Thyroid gland (tissue), 4 donors: Measurements from ENCODE around the gene OVAAL. TPM values are rescaled to one million over a fixed set of nuclear protein-coding genes. Genes with fewer than 3 reads are reported as not detected.

Experiments used
- DNase-seq, 2 donors: peaks; one replicate each; pipeline ENCODE4 v3.0.0-alpha.2; 2019
- H3K27ac ChIP-seq, 3 donors: fragments of 200-600 bp; sonication (generic); 1 replicate in 2 of 3; 2 replicates in 1 of 3; pipeline ENCODE4 v1.5.1; 2016 to 2019; ENCODE audit warnings: mild to moderate bottlenecking in 1 of 3, moderate library complexity in 1 of 3
- H3K27me3 ChIP-seq: fragments of 200-600 bp; sonication (generic); one replicate; pipeline ENCODE4 v1.5.1; 2019
- H3K36me3 ChIP-seq, 2 donors: fragments of 200-600 bp; sonication (generic); one replicate each; pipeline ENCODE4 v1.5.1; 2016 to 2019
- H3K4me1 ChIP-seq, 2 donors: fragments of 200-600 bp; sonication (generic); one replicate each; pipeline ENCODE4 v1.5.1; 2017 to 2019
- H3K4me3 ChIP-seq, 3 donors: fragments of 200-600 bp; sonication (generic); replicated peaks in 1 of 3; 1 replicate in 2 of 3; 2 replicates in 1 of 3; pipeline ENCODE4 v1.5.1; 2016; ENCODE audit warnings: mild to moderate bottlenecking in 1 of 3
- H3K9me3 ChIP-seq: fragments of 200-600 bp; sonication (generic); one replicate; pipeline ENCODE4 v1.5.1; 2017
- CTCF ChIP-seq, 6 experiments: fragments of 200-600 bp in 3 of 6; fragments of 450-650 bp in 3 of 6; sonication (generic) in 3 of 6; IDR thresholded peaks; one replicate each; pipeline ENCODE4 v1.5.1; 2016 to 2019; ENCODE audit warnings: antibody characterized with exemption in 6 of 6, mild to moderate bottlenecking in 2 of 6, inconsistent platforms in 1 of 6, moderate library complexity in 1 of 6
- POLR2A ChIP-seq, 2 donors: fragments of 450-650 bp; IDR thresholded peaks; one replicate each; pipeline ENCODE4 v1.6.1; 2017; ENCODE audit warnings: antibody characterized with exemption in 2 of 2, mild to moderate bottlenecking in 2 of 2, moderate library complexity in 1 of 2
- WGBS, 2 donors: methylation state at CpG; one replicate each; pipeline ENCODE4 v1.1.5; 2017; 5-methylcytosine and 5-hydroxymethylcytosine counted together
- intact Hi-C: fragments of 100-400 bp; cut with DNase I; formaldehyde crosslinking; loops from one replicate; pipeline ENCODE4 v1.15.1; 2023
- total RNA-seq, 4 donors: library from RNA; depleted of rRNA; stranded (reverse); fragments of >200 nt; gene quantifications; one replicate each; pipeline ENCODE4 v1.2.3, GENCODE V29; 2016

OVAAL gene
- total RNA-seq, 4 donors from 2014 or later, result not detected

GRCh38 chr1:180532854-180533253 is 25.9 kb upstream of the OVAAL start:
- no peak for DNase-seq
- Histone ChIP-seq H3K4me1 (peaks cover 4 to 14% of the 10 kb centered on the region in 2 donors), H3K27me3 (no peaks in the 10 kb centered on the region), H3K9me3 (no peaks in the 10 kb centered on the region), H3K27ac (peak overlapping the region in 1 of 3 donors; percentile 11), H3K4me3 (no peak overlapping the region), H3K36me3 (no peaks in the 10 kb centered on the region)
- intact Hi-C loops, result loop anchor here (5.0 kb wide), 1 partner anchor 329 kb away; no protein-coding TSS in a partner anchor
- TF ChIP-seq CTCF (IDR thresholded peaks at IDR 0.05) (no peak), POLR2A (IDR thresholded peaks at IDR 0.05) (no peak)
- WGBS, 2 donors, result 78 to 82% methylated on average over 5 of the region's 5 CpGs

GRCh38 chr1:180533266-180533987 is 25.3 kb upstream of the OVAAL start:
- Histone ChIP-seq H3K27ac (peak overlapping the region in 2 of 3 donors; percentile 11 to 33), H3K4me3 (no peak overlapping the region), H3K36me3 (no peaks in the 10 kb centered on the region), H3K27me3 (no peaks in the 10 kb centered on the region), H3K4me1 (peaks cover 4 to 14% of the 10 kb centered on the region in 2 donors), H3K9me3 (no peaks in the 10 kb centered on the region)
- intact Hi-C loops, result loop anchor here (5.0 kb wide), 1 partner anchor 329 kb away; no protein-coding TSS in a partner anchor
- WGBS, 2 donors, result 25 to 27% methylated on average over 10 of the region's 10 CpGs
- no peak for TF ChIP-seq POLR2A (IDR thresholded peaks at IDR 0.05)
- TF ChIP-seq CTCF (IDR thresholded peaks at IDR 0.05), result peak; percentile 46 to 95 (median 84)
- peak; percentile 76 to 86 for DNase-seq

- 78 to 79% methylated on average over 7 of the region's 7 CpGs for WGBS, 2 donors
- H3K4me1 ChIP-seq, result peaks cover 4 to 14% of the 10 kb centered on the region in 2 donors
- no peak for DNase-seq
- intact Hi-C loops, result loop anchor here (5.0 kb wide), 1 partner anchor 328 kb away; no protein-coding TSS in a partner anchor
- H3K27me3 ChIP-seq, result no peaks in the 10 kb centered on the region
- no peaks in the 10 kb centered on the region for H3K9me3 ChIP-seq
- H3K27ac ChIP-seq, result no peak overlapping the region
- H3K36me3 ChIP-seq, result no peaks in the 10 kb centered on the region
- no peak overlapping the region for H3K4me3 ChIP-seq
- TF ChIP-seq POLR2A (IDR thresholded peaks at IDR 0.05) (no peak), CTCF (IDR thresholded peaks at IDR 0.05) (no peak)
Measured at GRCh38 chr1:180534214-180534613, 24.6 kb upstream of the OVAAL start.

- 94% methylated on average over 5 of the region's 5 CpGs for WGBS, 2 donors
- intact Hi-C loops, result loop anchor here (5.0 kb wide), 1 partner anchor 92 kb away; no protein-coding TSS in a partner anchor
Measured at GRCh38 chr1:180535418-180535999, 23.3 kb upstream of the OVAAL start.

More at GRCh38 chr1:180535418-180535999, 23.3 kb upstream of the OVAAL start:
- TF ChIP-seq CTCF (IDR thresholded peaks at IDR 0.05), result no peak
- TF ChIP-seq POLR2A (IDR thresholded peaks at IDR 0.05), result no peak
- Histone ChIP-seq H3K9me3 (no peaks in the 10 kb centered on the region), H3K4me3 (no peak overlapping the region), H3K36me3 (no peaks in the 10 kb centered on the region), H3K4me1 (peaks cover 4 to 10% of the 10 kb centered on the region in 2 donors), H3K27ac (no peak overlapping the region), H3K27me3 (no peaks in the 10 kb centered on the region)
- no peak for DNase-seq
